ENCODE results near the gene APPL1. TPM values are rescaled to one million over a fixed set of nuclear protein-coding genes. Genes with fewer than 3 reads are reported as not detected.

Gene APPL1, protein sequence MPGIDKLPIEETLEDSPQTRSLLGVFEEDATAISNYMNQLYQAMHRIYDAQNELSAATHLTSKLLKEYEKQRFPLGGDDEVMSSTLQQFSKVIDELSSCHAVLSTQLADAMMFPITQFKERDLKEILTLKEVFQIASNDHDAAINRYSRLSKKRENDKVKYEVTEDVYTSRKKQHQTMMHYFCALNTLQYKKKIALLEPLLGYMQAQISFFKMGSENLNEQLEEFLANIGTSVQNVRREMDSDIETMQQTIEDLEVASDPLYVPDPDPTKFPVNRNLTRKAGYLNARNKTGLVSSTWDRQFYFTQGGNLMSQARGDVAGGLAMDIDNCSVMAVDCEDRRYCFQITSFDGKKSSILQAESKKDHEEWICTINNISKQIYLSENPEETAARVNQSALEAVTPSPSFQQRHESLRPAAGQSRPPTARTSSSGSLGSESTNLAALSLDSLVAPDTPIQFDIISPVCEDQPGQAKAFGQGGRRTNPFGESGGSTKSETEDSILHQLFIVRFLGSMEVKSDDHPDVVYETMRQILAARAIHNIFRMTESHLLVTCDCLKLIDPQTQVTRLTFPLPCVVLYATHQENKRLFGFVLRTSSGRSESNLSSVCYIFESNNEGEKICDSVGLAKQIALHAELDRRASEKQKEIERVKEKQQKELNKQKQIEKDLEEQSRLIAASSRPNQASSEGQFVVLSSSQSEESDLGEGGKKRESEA
- total RNA-seq, result 10 to 100 TPM; 34.7 to 36.2 TPM
- polyA plus RNA-seq, result 10 to 100 TPM; 42.3 to 49.3 (median 46.1) TPM
- 46.7 to 112 (median 97.8) reads per million in 6 experiments for total RNA-seq

DNA sequence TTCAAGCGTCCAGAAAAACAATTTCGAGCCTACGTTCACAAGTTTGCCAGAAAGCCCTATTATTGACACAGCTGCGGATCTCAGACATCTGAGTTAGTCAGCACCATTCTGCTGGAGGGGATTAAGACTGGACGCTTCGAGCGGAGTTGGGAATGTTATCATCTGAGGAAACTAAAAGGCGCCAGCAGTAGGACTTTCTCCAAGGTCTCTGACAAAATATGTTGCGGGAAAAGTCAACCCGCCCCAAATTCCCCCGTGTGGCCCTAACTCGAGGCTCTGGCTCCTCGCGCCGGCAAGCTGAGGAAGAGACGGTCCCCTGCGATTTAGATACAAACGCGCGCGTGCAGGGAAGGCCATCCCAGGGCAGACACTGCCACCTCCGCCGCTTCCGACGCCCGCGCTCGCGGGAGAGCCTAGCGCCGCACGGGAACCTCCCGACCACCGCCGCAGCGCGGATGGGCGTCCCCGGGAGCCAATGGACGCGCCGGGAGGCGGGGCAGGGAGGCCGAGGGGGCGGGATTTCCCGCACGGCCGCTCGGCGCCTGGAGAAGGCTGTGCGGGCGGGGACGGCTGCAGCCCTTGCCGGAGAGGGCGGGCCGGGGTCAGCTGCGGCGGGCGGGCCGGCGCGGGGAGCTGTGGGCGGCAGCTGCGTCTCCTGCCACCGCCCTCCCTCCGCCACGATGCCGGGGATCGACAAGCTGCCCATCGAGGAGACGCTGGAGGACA, at the start of gene APPL1:
Gene APPL1, plus strand, starts transcription at position 526 of the 726 bp plus-strand sequence. Its CDS starts 155 bp downstream, at position 681.
- peak; percentile 87 to 91 for ATAC-seq
- no peaks in the 10 kb centered on the region for H3K9me3 Mint-ChIP-seq
- H3K4me3 Mint-ChIP-seq, result peak within 1 kb of the TSS; percentile 88 to 95 (median 92)
- POLR2A ChIA-PET, result interaction anchor here (0.6 to 1.6 kb wide), 4 partner anchors 11 to 1079 kb away, joined by 3 to 7 read pairs (median 3); partner anchors contain the start of genes HTD2, PDE12 and RPP14
- peak; percentile 75 to 90 (median 86) for DNase-seq
- H3K4me1 Mint-ChIP-seq, result peaks cover 7 to 41% (median 25%) of the 10 kb centered on the region in 4 donors
- no peaks in the 10 kb centered on the region for H3K27me3 Mint-ChIP-seq
- H3K27ac Mint-ChIP-seq, result peak within 1 kb of the TSS; percentile 40 to 94 (median 86)
- H3K36me3 Mint-ChIP-seq, result peaks cover 0 to 1% (median 0%) of the 10 kb centered on the region in 3 donors

DNA sequence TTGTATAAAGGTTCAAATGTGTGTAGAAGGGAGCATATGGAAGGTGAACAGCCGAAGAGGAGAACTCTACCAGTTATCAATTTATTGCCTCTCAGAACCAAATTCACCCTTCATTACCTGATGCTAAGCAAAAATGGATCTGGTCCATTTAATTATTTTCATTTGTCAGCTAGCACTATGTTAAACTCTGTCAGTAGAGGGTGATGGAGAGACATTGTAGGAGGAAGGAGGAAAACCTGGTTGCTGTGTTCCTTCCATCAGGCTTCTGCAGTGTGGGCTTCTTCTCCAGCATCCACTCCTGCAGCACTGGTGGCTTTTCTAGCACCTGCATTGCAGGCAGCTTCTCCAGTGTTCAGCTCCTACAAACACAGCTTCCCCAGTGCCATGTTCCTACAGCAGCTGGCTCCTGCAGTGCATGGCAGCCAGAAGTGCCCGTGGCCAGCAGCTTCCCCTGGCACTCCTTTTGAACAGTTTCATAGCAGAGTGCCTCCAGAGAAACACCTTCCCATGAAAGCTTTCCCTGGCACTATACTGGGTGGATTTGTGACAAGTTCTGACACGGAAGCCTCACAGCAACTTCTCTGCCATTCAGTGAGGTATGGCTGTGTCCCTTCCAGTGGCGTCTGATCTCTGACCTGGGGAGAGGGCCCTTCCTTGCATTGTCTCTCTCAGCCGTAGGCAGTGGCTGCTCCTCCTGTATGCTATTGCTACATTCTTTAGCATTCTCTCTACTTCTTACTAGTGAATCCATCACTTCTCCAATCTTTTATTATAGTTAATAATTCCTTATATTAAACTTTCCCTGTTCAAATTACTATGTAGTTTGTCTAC, 47.7 kb upstream of the APPL1 start:
- DNase-seq, result no peak
- Mint-ChIP-seq H3K27ac (no peak overlapping the region), H3K36me3 (no peaks in the 10 kb centered on the region), H3K27me3 (peaks cover 4 to 14% (median 4%) of the 10 kb centered on the region in 5 donors), H3K9me3 (no peaks in the 10 kb centered on the region), H3K4me1 (peaks cover 0 to 3% (median 0%) of the 10 kb centered on the region in 4 donors), H3K4me3 (no peak overlapping the region)
- POLR2A ChIA-PET, result no interaction called here
- ATAC-seq, result no peak

DNA sequence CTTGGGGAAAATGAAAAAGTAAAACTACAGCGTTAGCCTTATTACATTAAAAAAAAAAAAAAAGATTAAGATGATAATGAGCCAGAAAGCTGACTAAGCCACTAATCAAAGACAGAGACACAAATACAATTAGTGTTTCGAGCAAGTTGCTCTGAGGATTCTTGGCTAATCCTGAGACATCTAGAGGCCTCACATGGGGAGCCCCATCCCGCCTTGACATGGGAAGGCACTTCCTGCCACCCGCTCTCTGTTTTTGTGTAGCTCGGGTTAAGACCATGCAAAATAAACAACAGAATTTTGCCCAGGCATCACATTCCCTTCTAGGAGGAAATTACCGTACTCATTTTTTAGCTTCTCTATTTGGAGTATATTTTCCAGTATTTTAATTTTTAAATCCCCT, 43.0 kb upstream of the APPL1 start:
- no peak overlapping the region for H3K4me3 Mint-ChIP-seq
- no peaks in the 10 kb centered on the region for H3K4me1 Mint-ChIP-seq
- POLR2A ChIA-PET, result no interaction called here

DNA sequence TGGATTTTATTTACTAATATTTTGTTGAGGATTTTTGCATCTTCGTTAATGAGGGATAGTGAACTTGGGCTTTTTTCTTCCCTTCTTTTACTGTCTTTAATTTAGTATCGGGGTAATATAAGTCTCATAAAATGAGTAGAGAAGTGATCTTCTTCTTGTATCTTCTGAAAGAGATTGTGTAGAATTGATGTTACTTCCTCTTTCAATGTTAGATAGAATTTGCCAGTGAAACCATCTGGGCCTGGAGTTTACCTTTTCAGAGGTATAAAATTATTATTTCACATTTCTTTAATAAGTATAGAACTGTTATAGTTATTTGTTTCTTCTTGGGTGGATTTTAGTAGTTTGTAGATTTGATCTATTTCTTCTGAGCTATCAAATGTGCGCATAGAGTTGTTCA, 35.5 kb upstream of the APPL1 start:
- H3K36me3 Mint-ChIP-seq, result peaks cover 0 to 1% (median 0%) of the 10 kb centered on the region in 3 donors
- H3K27ac Mint-ChIP-seq, result no peak overlapping the region
- POLR2A ChIA-PET, result no interaction called here
- peaks cover 8 to 21% (median 10%) of the 10 kb centered on the region in 5 donors for H3K27me3 Mint-ChIP-seq
- peaks cover 0 to under 1% (median 0%) of the 10 kb centered on the region in 4 donors for H3K4me1 Mint-ChIP-seq
- ATAC-seq (no peak), DNase-seq (no peak)
- H3K9me3 Mint-ChIP-seq, result no peaks in the 10 kb centered on the region
- no peak overlapping the region for H3K4me3 Mint-ChIP-seq

More for the DNA sequence above, 43.0 kb upstream of the APPL1 start:
- no peak for DNase-seq
- Mint-ChIP-seq H3K27me3 (peaks cover 0 to 11% (median 6%) of the 10 kb centered on the region in 5 donors), H3K9me3 (no peaks in the 10 kb centered on the region), H3K36me3 (no peaks in the 10 kb centered on the region), H3K27ac (no peak overlapping the region)
- no peak for ATAC-seq

DNA sequence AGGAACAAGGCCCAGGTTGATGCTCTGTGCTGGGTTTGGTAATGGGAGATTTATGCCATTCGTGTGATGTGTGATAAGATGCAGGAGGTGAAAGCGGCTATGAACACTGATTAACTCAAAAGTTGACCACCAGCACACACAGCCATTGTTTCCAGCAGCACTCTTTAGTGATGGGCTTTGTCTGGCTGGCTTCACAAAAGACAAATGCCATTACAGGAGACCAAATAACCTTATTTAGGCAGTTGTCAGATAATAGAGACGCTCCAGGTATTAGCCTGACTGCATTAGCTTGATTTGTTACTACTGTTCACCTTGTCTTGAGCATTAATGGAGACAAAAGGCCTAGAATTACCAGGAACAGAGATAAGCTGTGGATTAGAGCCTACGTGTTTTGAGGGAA, 32.9 kb upstream of the APPL1 start:
- POLR2A ChIA-PET, result no interaction called here
- peaks cover 0 to 1% (median 0%) of the 10 kb centered on the region in 3 donors for H3K36me3 Mint-ChIP-seq
- H3K9me3 Mint-ChIP-seq, result no peaks in the 10 kb centered on the region
- ATAC-seq, result no peak
- H3K27ac Mint-ChIP-seq, result peak overlapping the region in 1 of 10 donors; percentile 69
- no peak for DNase-seq
- H3K27me3 Mint-ChIP-seq, result peaks cover 8 to 26% (median 13%) of the 10 kb centered on the region in 5 donors
- no peak overlapping the region for H3K4me3 Mint-ChIP-seq
- peaks cover 0 to 1% (median 0%) of the 10 kb centered on the region in 4 donors for H3K4me1 Mint-ChIP-seq

DNA sequence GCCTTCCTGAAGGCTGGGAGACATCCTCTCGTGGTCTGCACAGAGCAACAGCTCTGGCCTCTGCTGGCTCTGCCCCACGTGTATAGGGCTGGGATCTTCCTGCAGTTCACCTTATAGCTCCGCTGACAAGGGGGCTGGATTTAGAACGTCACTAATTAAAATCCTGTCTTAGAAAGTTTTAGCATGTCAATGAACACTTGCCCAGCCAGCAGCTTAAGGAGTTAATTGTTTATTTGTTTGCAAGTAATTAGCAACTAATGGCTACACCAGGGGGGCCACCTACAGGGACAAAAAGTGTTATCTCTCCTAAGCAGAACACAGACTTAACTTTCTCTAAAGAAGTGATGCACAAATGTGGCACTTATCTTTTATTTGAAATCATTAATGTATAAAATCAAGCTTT, 27.6 kb upstream of the APPL1 start, which contains the start of gene HESX1:
Gene HESX1, minus strand, starts transcription at position 84 of the 403 bp plus-strand sequence. Its CDS starts 60 bp downstream, at position 24.
- ATAC-seq, result no peak
- Mint-ChIP-seq H3K27me3 (peaks cover 3 to 16% (median 9%) of the 10 kb centered on the region in 5 donors), H3K9me3 (no peaks in the 10 kb centered on the region), H3K27ac (no peak within 1 kb of the TSS), H3K36me3 (no peaks in the 10 kb centered on the region), H3K4me3 (no peak within 1 kb of the TSS), H3K4me1 (peaks cover 0 to 1% (median 0%) of the 10 kb centered on the region in 4 donors)
- DNase-seq, result no peak
- POLR2A ChIA-PET, result no interaction called here

DNA sequence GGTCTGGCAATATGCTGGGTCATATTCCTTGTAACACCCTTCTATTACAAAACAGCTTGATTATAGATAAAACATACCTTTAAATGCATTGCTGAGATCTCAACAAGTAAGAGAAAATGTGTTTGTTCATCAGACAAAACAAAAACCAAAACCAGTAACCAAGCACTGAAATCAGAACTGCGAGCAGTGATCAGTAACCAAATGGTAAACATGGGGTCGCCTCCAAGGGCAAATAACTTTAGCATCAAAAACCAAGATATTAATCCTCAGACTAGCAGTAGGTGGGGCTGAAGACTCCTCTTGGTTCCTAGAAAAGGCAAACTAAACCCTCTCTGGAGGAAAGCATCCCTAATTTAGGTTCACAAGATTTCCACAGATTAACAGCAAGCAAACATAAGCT, 21.1 kb upstream of the APPL1 start:
- no peak overlapping the region for H3K4me3 Mint-ChIP-seq
- DNase-seq (no peak), ATAC-seq (no peak)
- no peaks in the 10 kb centered on the region for H3K9me3 Mint-ChIP-seq
- no peaks in the 10 kb centered on the region for H3K4me1 Mint-ChIP-seq
- POLR2A ChIA-PET, result no interaction called here
- H3K27me3 Mint-ChIP-seq, result no peaks in the 10 kb centered on the region
- no peaks in the 10 kb centered on the region for H3K36me3 Mint-ChIP-seq
- H3K27ac Mint-ChIP-seq, result no peak overlapping the region

DNA sequence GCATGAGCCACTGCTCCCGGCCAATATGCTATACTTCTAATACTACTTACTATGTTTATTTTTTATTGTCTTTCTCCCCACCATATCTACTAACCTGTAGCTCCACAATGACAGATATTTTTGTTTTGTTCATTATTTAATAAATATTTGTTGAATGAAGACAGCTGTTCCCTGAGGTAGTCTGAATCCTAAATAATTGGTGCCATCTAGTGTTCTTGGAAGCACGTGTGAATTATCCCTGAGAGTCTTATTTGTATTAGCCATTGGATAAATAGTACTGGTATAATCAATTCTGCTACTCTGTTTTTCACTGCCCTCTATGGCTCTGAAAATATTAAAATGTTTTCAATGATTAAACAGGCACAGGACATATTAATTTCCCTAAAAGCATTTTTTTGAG, 5.6 kb upstream of the APPL1 start:
- no peak overlapping the region for H3K27ac Mint-ChIP-seq
- no peaks in the 10 kb centered on the region for H3K9me3 Mint-ChIP-seq
- no peak overlapping the region for H3K4me3 Mint-ChIP-seq
- H3K4me1 Mint-ChIP-seq, result peaks cover under 1 to 7% (median 3%) of the 10 kb centered on the region in 4 donors
- no peak for DNase-seq
- no peaks in the 10 kb centered on the region for H3K36me3 Mint-ChIP-seq
- ATAC-seq, result no peak
- POLR2A ChIA-PET, result no interaction called here
- H3K27me3 Mint-ChIP-seq, result no peaks in the 10 kb centered on the region

DNA sequence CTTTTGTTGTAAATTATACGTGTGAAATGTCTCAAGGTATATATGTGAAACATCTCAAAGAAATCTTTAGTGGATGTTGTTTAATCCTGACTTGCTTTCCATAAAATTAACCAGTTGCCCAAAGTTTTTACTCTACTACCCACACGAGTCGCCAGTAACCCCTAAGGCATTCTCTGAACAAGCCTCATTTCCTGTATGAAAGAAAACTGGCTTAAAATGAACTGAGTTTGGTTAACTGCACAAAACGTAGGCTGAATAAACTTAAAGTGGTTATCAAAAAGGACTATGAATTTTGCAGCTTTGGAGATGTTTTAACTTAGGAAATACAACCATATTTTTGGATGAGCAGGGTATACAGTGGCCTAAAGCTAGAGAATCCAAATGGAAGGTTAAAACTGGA, 2.7 kb upstream of the APPL1 start:
- Mint-ChIP-seq H3K4me3 (no peak overlapping the region), H3K9me3 (no peaks in the 10 kb centered on the region), H3K27me3 (no peaks in the 10 kb centered on the region), H3K4me1 (peaks cover 7 to 25% (median 18%) of the 10 kb centered on the region in 4 donors), H3K36me3 (no peaks in the 10 kb centered on the region), H3K27ac (no peak overlapping the region)
- POLR2A ChIA-PET, result no interaction called here
- ATAC-seq (no peak), DNase-seq (no peak)

DNA sequence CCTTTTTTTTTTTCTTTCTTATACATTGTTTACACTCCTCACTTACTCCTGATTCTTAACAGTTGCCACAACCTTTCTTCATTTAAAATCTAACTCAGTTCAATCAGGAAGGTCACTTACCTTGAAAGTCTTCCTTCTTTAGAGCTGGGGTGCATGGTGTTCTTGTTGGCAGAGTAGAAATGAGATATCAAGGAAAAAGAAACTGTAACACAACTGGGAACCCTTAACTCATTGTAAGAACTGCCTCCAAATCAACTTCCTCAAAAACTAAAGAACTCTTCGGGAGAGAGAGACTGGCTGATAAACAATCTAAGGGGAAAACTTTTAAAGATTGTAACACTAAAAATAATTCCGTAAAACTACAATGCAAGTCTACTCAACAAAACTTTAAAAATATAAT, 1.4 kb upstream of the APPL1 start:
- peak overlapping the region in 8 of 10 donors; percentile 0 to 88 (median 37) for H3K4me3 Mint-ChIP-seq
- H3K4me1 Mint-ChIP-seq, result peaks cover 7 to 32% (median 21%) of the 10 kb centered on the region in 4 donors
- POLR2A ChIA-PET, result no interaction called here
- H3K27me3 Mint-ChIP-seq, result no peaks in the 10 kb centered on the region
- peak overlapping the region in 2 of 10 donors; percentile 65 to 84 for H3K27ac Mint-ChIP-seq
- no peaks in the 10 kb centered on the region for H3K36me3 Mint-ChIP-seq
- no peak for DNase-seq
- no peak for ATAC-seq
- no peaks in the 10 kb centered on the region for H3K9me3 Mint-ChIP-seq

DNA sequence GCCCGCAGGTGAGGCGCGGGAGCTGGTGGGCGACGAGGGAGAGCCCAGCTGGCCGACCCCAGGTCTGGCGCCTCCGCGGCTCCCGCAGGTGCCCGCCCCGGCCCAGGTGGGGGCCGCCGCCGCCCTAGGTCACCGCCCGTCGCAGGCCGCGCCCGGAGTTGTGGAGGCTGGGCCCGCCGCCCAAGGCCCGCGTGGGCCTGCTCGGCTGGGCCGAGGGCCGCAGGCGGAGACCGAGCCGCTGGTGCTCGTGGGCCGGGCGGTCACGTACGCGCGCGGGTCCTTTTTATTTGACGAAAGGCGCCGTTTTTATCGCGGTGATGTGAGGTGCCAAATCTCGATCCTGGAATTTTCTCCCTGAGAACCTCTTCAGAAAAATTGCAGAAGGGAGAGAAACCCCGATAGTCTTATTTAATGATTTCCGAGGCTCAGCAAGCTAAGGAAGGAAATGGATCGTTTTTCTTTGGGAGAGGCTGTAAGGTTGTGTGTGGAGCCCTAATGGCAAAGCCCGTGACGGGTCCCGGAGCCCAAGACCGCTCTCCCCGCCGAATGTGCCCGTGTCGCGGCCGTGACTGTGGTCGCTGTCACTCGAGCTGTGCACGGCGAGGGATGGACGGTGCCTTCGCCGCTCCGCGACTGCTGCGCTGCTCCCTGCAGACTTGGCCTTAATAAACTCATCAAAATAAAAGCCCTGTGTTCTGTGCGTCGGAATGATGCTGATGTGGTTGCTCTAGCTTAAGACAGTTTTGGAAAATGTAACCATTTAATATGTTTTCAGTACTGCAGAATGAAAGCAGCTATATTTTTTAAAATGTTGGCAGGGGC, 612 bp downstream of the APPL1 start:
- ATAC-seq, result peak; percentile 53 to 68

More for the DNA sequence above, 612 bp downstream of the APPL1 start:
- POLR2A ChIA-PET, result interaction anchor here (0.6 to 1.6 kb wide), 5 partner anchors 10 to 1078 kb away, joined by 3 to 7 read pairs (median 3); partner anchors contain the start of genes HTD2, PDE12 and RPP14
- DNase-seq, result peak in 9 of 10 donors; percentile 14 to 61 (median 37)
- no peaks in the 10 kb centered on the region for H3K9me3 Mint-ChIP-seq
- peaks cover 7 to 46% (median 27%) of the 10 kb centered on the region in 4 donors for H3K4me1 Mint-ChIP-seq
- no peaks in the 10 kb centered on the region for H3K27me3 Mint-ChIP-seq
- H3K36me3 Mint-ChIP-seq, result peaks cover 0 to 7% (median 0%) of the 10 kb centered on the region in 3 donors
- H3K4me3 Mint-ChIP-seq, result peak overlapping the region; percentile 84 to 95 (median 92)
- H3K27ac Mint-ChIP-seq, result peak overlapping the region; percentile 40 to 94 (median 76)
